H1 (cell line): Measurements from ENCODE around the gene KIR3DL1.
"Not testable (repeated sequence)": the region's sequence is repeated elsewhere in the genome, so short reads cannot be mapped to it uniquely, and the experiment has no call there.

Source experiments
- CTCF ChIP-seq, 3 experiments: IDR thresholded peaks; 1 replicate in 2 of 3; 2 replicates in 1 of 3; pipeline versions ENCODE4 v1.5.1 to v1.6.1; 2011; ENCODE audit warnings: low read length in 3 of 3, mild to moderate bottlenecking in 3 of 3, inconsistent platforms in 2 of 3, low read depth in 1 of 3, moderate library complexity in 1 of 3; ENCODE audit not compliant: insufficient read depth in 1 of 3; ENCODE audit errors: control extremely low read depth in 1 of 3
- POLR2A ChIP-seq, 2 experiments: IDR thresholded peaks; 1 replicate in 1 of 2; 2 replicates in 1 of 2; pipeline ENCODE4 v1.6.1; 2011; ENCODE audit warnings: low read depth in 2 of 2, low read length in 2 of 2, mild to moderate bottlenecking in 2 of 2; ENCODE audit errors: control extremely low read depth in 1 of 2
- SIN3A ChIP-seq, 2 experiments: IDR thresholded peaks in 1 of 2; conservative IDR thresholded peaks in 1 of 2; 2 replicates each; pipeline ENCODE4 v1.6.1; 2011 to 2012; ENCODE audit warnings: low read length in 2 of 2, improper control_type of control experiment in 1 of 2, low read depth in 1 of 2, mild to moderate bottlenecking in 1 of 2

GRCh38 chr19:54858476-54858875 is 42.2 kb downstream of the KIR3DL1 start:
- TF ChIP-seq CTCF (IDR thresholded peaks at IDR 0.05; ENCODE audit: control extremely low read depth in 1 of 3, insufficient read depth in 1 of 3, low read depth in 1 of 3, low read length in 3 of 3); SIN3A (conservative IDR thresholded peaks at IDR 0.05 in 1 of 2, IDR thresholded peaks at IDR 0.05 in 1 of 2; ENCODE audit: low read depth in 1 of 2, low read length in 2 of 2); POLR2A (IDR thresholded peaks at IDR 0.05; ENCODE audit: control extremely low read depth in 1 of 2, low read depth in 2 of 2, low read length in 2 of 2): not testable (repeated sequence)
